B cell (primary cell): Measurements from ENCODE around the gene HOPX.

ENCODE experiments used
- CTCF ChIP-seq: fragments of 200-600 bp; IDR thresholded peaks from one replicate; pipeline ENCODE4 v1.8.0; 2022; ENCODE audit warnings: antibody characterized with exemption, mild to moderate bottlenecking
- EZH2 ChIP-seq: IDR thresholded peaks from 2 replicates; pipeline ENCODE4 v1.6.1; 2012; ENCODE audit warnings: borderline replicate concordance, low read depth, mild to moderate bottlenecking, moderate library complexity, low read length; ENCODE audit not compliant: insufficient read depth, poor library complexity, severe bottlenecking

GRCh38 chr4:56626420-56626819 is 54.7 kb downstream of the HOPX start:
- TF ChIP-seq CTCF: no peak
- TF ChIP-seq EZH2: no peak
